PC-9 (cell line): ENCODE data around the gene VPS11.

ENCODE experiments used
- CTCF ChIP-seq: fragments of 200-600 bp; sonication (generic); conservative IDR thresholded peaks from 2 replicates; pipeline ENCODE4 v1.6.1; 2017; ENCODE audit warnings: mixed run types, antibody characterized with exemption, mild to moderate bottlenecking, moderate library complexity
- EZH2 ChIP-seq: fragments of 200-600 bp; sonication (generic); IDR thresholded peaks from 2 replicates; pipeline ENCODE4 v1.8.0; 2017; ENCODE audit warnings: antibody characterized with exemption, low read depth

- TF ChIP-seq CTCF (no peak), EZH2 (no peak)
These were observed 39.9 kb upstream of the VPS11 start for GRCh38 chr11:119027561-119028345.
